ENCODE results near the gene MAP3K19.

DNA sequence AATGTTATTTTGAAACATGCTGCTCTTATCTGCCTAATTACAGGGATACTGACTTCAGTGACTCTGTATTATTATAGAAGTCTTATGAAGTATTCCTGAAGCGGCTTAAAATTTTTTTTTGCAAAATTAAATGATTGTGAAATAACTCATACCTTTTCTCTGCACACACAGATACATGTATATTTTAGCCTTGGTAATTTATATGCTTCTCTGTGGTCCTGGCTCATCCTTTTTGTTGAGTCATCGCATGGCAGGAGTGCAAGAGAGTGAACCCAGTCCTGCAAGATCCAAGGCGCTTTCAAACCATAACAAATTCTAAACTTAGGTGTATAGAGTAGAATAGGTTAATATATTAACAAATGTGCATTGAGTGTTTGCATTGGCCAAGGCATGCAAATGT, 120.1 kb downstream of the MAP3K19 start:
- TF ChIP-seq POLR2AphosphoS5 (IDR thresholded peaks at IDR 0.05; ENCODE audit: insufficient read depth in 1 of 2, low read depth in 1 of 2) = no peak
- TF ChIP-seq, protein P1, sequence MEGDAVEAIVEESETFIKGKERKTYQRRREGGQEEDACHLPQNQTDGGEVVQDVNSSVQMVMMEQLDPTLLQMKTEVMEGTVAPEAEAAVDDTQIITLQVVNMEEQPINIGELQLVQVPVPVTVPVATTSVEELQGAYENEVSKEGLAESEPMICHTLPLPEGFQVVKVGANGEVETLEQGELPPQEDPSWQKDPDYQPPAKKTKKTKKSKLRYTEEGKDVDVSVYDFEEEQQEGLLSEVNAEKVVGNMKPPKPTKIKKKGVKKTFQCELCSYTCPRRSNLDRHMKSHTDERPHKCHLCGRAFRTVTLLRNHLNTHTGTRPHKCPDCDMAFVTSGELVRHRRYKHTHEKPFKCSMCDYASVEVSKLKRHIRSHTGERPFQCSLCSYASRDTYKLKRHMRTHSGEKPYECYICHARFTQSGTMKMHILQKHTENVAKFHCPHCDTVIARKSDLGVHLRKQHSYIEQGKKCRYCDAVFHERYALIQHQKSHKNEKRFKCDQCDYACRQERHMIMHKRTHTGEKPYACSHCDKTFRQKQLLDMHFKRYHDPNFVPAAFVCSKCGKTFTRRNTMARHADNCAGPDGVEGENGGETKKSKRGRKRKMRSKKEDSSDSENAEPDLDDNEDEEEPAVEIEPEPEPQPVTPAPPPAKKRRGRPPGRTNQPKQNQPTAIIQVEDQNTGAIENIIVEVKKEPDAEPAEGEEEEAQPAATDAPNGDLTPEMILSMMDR (IDR thresholded peaks at IDR 0.05) = no peak
